ENCODE data around the gene PWWP2A.
A peak's percentile ranks its signal among the peaks of the same experiment; 100 is the strongest.
"Not testable (repeated sequence)": the region's sequence is repeated elsewhere in the genome, so short reads cannot be mapped to it uniquely, and the experiment has no call there.

Gene PWWP2A

GRCh38 chr5:160075073-160075472 is 44.2 kb downstream of the PWWP2A start:
- no peak for DNase-seq

- DNase-seq = no peak
Measured at GRCh38 chr5:160071916-160072315, 47.3 kb downstream of the PWWP2A start.

- DNase-seq = no peak
Measured at GRCh38 chr5:160071516-160071915, 47.7 kb downstream of the PWWP2A start.

- DNase-seq = not testable (repeated sequence)
Measured at GRCh38 chr5:160069120-160069519, 50.1 kb downstream of the PWWP2A start.

- no peak for DNase-seq
Measured at GRCh38 chr5:160064995-160065614, 54.1 kb downstream of the PWWP2A start.

- no peak for DNase-seq
Measured at GRCh38 chr5:160064417-160064810, 54.8 kb downstream of the PWWP2A start.

GRCh38 chr5:160061770-160062169 is 57.5 kb downstream of the PWWP2A start:
- no peak for DNase-seq

GRCh38 chr5:160060001-160060400 is 59.2 kb downstream of the PWWP2A start:
- no peak for DNase-seq

- no peak for DNase-seq
Measured at GRCh38 chr5:160057256-160057655, 62.0 kb downstream of the PWWP2A start.

- peak; percentile 63 for DNase-seq
Measured at GRCh38 chr5:160054831-160055230, 64.4 kb downstream of the PWWP2A start.

GRCh38 chr5:160054047-160054446 is 65.2 kb downstream of the PWWP2A start:
- DNase-seq = peak; percentile 80

- no peak for DNase-seq
Measured at GRCh38 chr5:160049099-160049498, 70.2 kb downstream of the PWWP2A start.

- DNase-seq = no peak
Measured at GRCh38 chr5:160048131-160048530, 71.1 kb downstream of the PWWP2A start.

- DNase-seq = no peak
Measured at GRCh38 chr5:160047423-160047822, 71.8 kb downstream of the PWWP2A start.

- peak; percentile 21 for DNase-seq
Measured at GRCh38 chr5:160044967-160045366, 74.3 kb downstream of the PWWP2A start.

GRCh38 chr5:160044391-160044804 is 74.9 kb downstream of the PWWP2A start:
- no peak for DNase-seq

GRCh38 chr5:160042671-160043070 is 76.6 kb downstream of the PWWP2A start:
- DNase-seq = no peak

All from fibroblast of skin of scalp (primary cell).